CD4-positive, alpha-beta T cell (primary cell): ENCODE measurements around the gene ARSA. TPM values are rescaled to one million over a fixed set of nuclear protein-coding genes. Genes with fewer than 3 reads are reported as not detected.
"Not testable (repeated sequence)": the region's sequence is repeated elsewhere in the genome, so short reads cannot be mapped to it uniquely, and the experiment has no call there.

Source experiments
- ATAC-seq: fragments of 200-7000 bp; cut with Tn5 transposase; one replicate; pipeline ENCODE4 v1.10.0; 2022; ENCODE audit warnings: mild to moderate bottlenecking; ENCODE audit not compliant: poor library complexity
- CTCF ChIA-PET: fragments of 350-600 bp; sonication (Branson Sonifier 250); formaldehyde crosslinking; loops from one replicate; lab custom pipeline; 2021; ENCODE audit warnings: antibody characterized with exemption, inconsistent platforms; lab: Charles Lee
- POLR2A ChIA-PET: fragments of 350-600 bp; sonication (Branson Sonifier 250); formaldehyde crosslinking; loops from one replicate; lab custom pipeline; 2021; ENCODE audit warnings: antibody characterized with exemption, inconsistent platforms; lab: Charles Lee
- DNase-seq, 14 experiments: peaks; one replicate each; pipeline ENCODE4 v3.0.0-alpha.2; 2013 to 2020; ENCODE audit warnings: mixed read lengths in 2 of 14
- H3K27ac ChIP-seq, 2 donors: one replicate each; pipeline versions ENCODE4 v1.5.1 to v1.7.0; 2013; ENCODE audit warnings: low read length in 2 of 2, low read depth in 1 of 2, mild to moderate bottlenecking in 1 of 2
- H3K27me3 ChIP-seq, 2 experiments: 1 replicate in 1 of 2; 2 replicates in 1 of 2; pipeline versions ENCODE4 v1.6.1 to v1.7.0; 2013; ENCODE audit warnings: low read length in 2 of 2, control low read depth in 1 of 2, mild to moderate bottlenecking in 1 of 2, moderate library complexity in 1 of 2; ENCODE audit not compliant: insufficient read depth in 2 of 2, control insufficient read depth in 1 of 2
- H3K36me3 ChIP-seq: one replicate; pipeline ENCODE4 v1.6.1; 2013; ENCODE audit warnings: low read length, control low read depth; ENCODE audit not compliant: insufficient read depth
- H3K4me1 ChIP-seq: one replicate; pipeline ENCODE4 v1.6.1; 2013; ENCODE audit warnings: low read length, control low read depth; ENCODE audit not compliant: insufficient read depth
- H3K4me3 ChIP-seq: one replicate; pipeline ENCODE4 v1.5.1; 2013; ENCODE audit warnings: mild to moderate bottlenecking, low read length, moderate library complexity
- H3K9me3 ChIP-seq, 2 experiments: 1 replicate in 1 of 2; 2 replicates in 1 of 2; pipeline versions ENCODE4 v1.6.1 to v1.7.0; 2013; ENCODE audit warnings: low read length in 2 of 2, mild to moderate bottlenecking in 2 of 2, control low read depth in 1 of 2, moderate library complexity in 1 of 2; ENCODE audit not compliant: control insufficient read depth in 1 of 2, insufficient read depth in 1 of 2
- H3K27ac Mint-ChIP-seq: one replicate; pipeline ENCODE4 v1.8.0; 2020; ENCODE audit warnings: mixed read lengths
- H3K27me3 Mint-ChIP-seq: one replicate; pipeline ENCODE4 v1.8.0; 2021; ENCODE audit warnings: mixed read lengths
- H3K36me3 Mint-ChIP-seq: one replicate; pipeline ENCODE4 v1.8.0; 2021; ENCODE audit warnings: low read depth, mixed read lengths
- H3K4me1 Mint-ChIP-seq: one replicate; pipeline ENCODE4 v1.8.0; 2021; ENCODE audit warnings: low read depth, mixed read lengths
- H3K4me3 Mint-ChIP-seq: one replicate; pipeline ENCODE4 v1.8.0; 2020; ENCODE audit warnings: mild to moderate bottlenecking, mixed read lengths
- H3K9me3 Mint-ChIP-seq: one replicate; pipeline ENCODE4 v1.8.0; 2020; ENCODE audit warnings: mixed read lengths
- CTCF ChIP-seq: fragments of 200-600 bp; IDR thresholded peaks from one replicate; pipeline ENCODE4 v1.8.0; 2022; ENCODE audit warnings: antibody characterized with exemption, mild to moderate bottlenecking
- intact Hi-C, 2 experiments: fragments of 100-400 bp; cut with DNase I in 1 of 2; cut with micrococcal nuclease in 1 of 2; formaldehyde crosslinking; loops; one replicate each; pipeline versions ENCODE4 v1.15.1 to v1.9.0; 2023 to 2025; cut with DNase I, micrococcal nuclease
- total RNA-seq, 174 experiments: library from RNA in 2 of 174; stranded (reverse) in 2 of 174; gene quantifications; one replicate each; pipeline ENCODE4 v1.2.3 and lab custom pipeline; 2021 to 2026

Gene ARSA
- total RNA-seq, 2 experiments from 2014 or later = 52.3 to 54.4 TPM

GRCh38 chr22:50657925-50658324, 30.0 kb upstream of the ARSA start:
- H3K4me1 Mint-ChIP-seq = no peaks in the 10 kb centered on the region
- POLR2A ChIA-PET = no interaction called here

GRCh38 chr22:50656122-50657070, 28.4 kb upstream of the ARSA start:
- Mint-ChIP-seq H3K9me3 (no peaks in the 10 kb centered on the region), H3K4me3 (no peak overlapping the region), H3K27ac (no peak overlapping the region), H3K4me1 (no peaks in the 10 kb centered on the region), H3K27me3 (peaks cover 29% of the 10 kb centered on the region), H3K36me3 (no peaks in the 10 kb centered on the region)
- Histone ChIP-seq H3K4me3 (no peak overlapping the region), H3K27ac (no peak overlapping the region), H3K36me3 (no peaks in the 10 kb centered on the region), H3K27me3 (peaks cover 5% of the 10 kb centered on the region in 2 experiments), H3K9me3 (no peaks in the 10 kb centered on the region), H3K4me1 (no peaks in the 10 kb centered on the region)
- DNase-seq (no peak), ATAC-seq (no peak)
- intact Hi-C loops = no loop called here
- POLR2A ChIA-PET = no interaction called here
- TF ChIP-seq CTCF = no peak
- CTCF ChIA-PET = no interaction called here

More at GRCh38 chr22:50657925-50658324, 30.0 kb upstream of the ARSA start:
- peaks cover 5 to 7% of the 10 kb centered on the region in 2 experiments for H3K27me3 ChIP-seq
- no peak overlapping the region for H3K27ac Mint-ChIP-seq
- H3K36me3 Mint-ChIP-seq = no peaks in the 10 kb centered on the region
- intact Hi-C loops = no loop called here
- peaks cover 29% of the 10 kb centered on the region for H3K27me3 Mint-ChIP-seq
- TF ChIP-seq CTCF = no peak
- H3K36me3 ChIP-seq = no peaks in the 10 kb centered on the region
- no peaks in the 10 kb centered on the region for H3K9me3 Mint-ChIP-seq
- CTCF ChIA-PET = no interaction called here
- no peak for ATAC-seq
- no peak overlapping the region for H3K27ac ChIP-seq
- no peak overlapping the region for H3K4me3 Mint-ChIP-seq
- no peaks in the 10 kb centered on the region for H3K9me3 ChIP-seq
- H3K4me3 ChIP-seq = no peak overlapping the region
- no peaks in the 10 kb centered on the region for H3K4me1 ChIP-seq
- DNase-seq = no peak

GRCh38 chr22:50654664-50655063, 26.7 kb upstream of the ARSA start:
- ATAC-seq, H3K4me1 Mint-ChIP-seq, H3K4me1 ChIP-seq, H3K36me3 ChIP-seq, H3K27ac Mint-ChIP-seq, H3K9me3 ChIP-seq, H3K4me3 ChIP-seq, intact Hi-C loops, H3K36me3 Mint-ChIP-seq, H3K4me3 Mint-ChIP-seq, H3K27me3 ChIP-seq, DNase-seq, POLR2A ChIA-PET, H3K9me3 Mint-ChIP-seq, CTCF ChIA-PET, H3K27ac ChIP-seq: not testable (repeated sequence)
- peaks cover 21% of the 10 kb centered on the region for H3K27me3 Mint-ChIP-seq
